CD14-positive monocyte (primary cell): ENCODE measurements around the gene MAB21L1. TPM values are rescaled to one million over a fixed set of nuclear protein-coding genes. Genes with fewer than 3 reads are reported as not detected.

Experiments
- DNase-seq, 3 donors: peaks; one replicate each; pipeline ENCODE4 v3.0.0-alpha.2; 2011 to 2022
- H2AFZ ChIP-seq: 2 replicates; pipeline ENCODE4 v1.6.0; 2012; ENCODE audit warnings: mild to moderate bottlenecking, low read depth, low read length, inconsistent platforms; ENCODE audit not compliant: insufficient read depth, poor library complexity, severe bottlenecking
- H3K27ac ChIP-seq, 2 donors: 1 replicate in 1 of 2; 2 replicates in 1 of 2; pipeline ENCODE4 v1.5.1; 2012 to 2013; ENCODE audit warnings: low read length in 2 of 2, control low read depth in 1 of 2, inconsistent platforms in 1 of 2, low read depth in 1 of 2, mild to moderate bottlenecking in 1 of 2
- H3K27me3 ChIP-seq, 2 donors: one replicate each; pipeline versions ENCODE4 v1.6.0 to v1.6.1; 2011 to 2013; ENCODE audit warnings: low read length in 2 of 2; ENCODE audit not compliant: control insufficient read depth in 2 of 2, insufficient read depth in 2 of 2
- H3K36me3 ChIP-seq, 2 donors: replicated peaks in 1 of 2; 1 replicate in 1 of 2; 2 replicates in 1 of 2; pipeline versions ENCODE4 v1.5.1 to v1.6.1; 2012 to 2013; ENCODE audit warnings: low read length in 2 of 2, control low read depth in 1 of 2, inconsistent platforms in 1 of 2, mild to moderate bottlenecking in 1 of 2; ENCODE audit not compliant: insufficient read depth in 2 of 2, control insufficient read depth in 1 of 2
- H3K4me1 ChIP-seq, 2 donors: 1 replicate in 1 of 2; 2 replicates in 1 of 2; pipeline versions ENCODE4 v1.5.1 to v1.6.1; 2012 to 2013; ENCODE audit warnings: low read length in 2 of 2, control low read depth in 1 of 2, inconsistent platforms in 1 of 2, mild to moderate bottlenecking in 1 of 2, moderate library complexity in 1 of 2; ENCODE audit not compliant: insufficient read depth in 2 of 2, control insufficient read depth in 1 of 2
- H3K4me2 ChIP-seq: replicated peaks from 2 replicates; pipeline ENCODE3; 2012; ENCODE audit warnings: low read length, moderate library complexity, mild to moderate bottlenecking; ENCODE audit not compliant: poor library complexity, severe bottlenecking; ENCODE audit errors: extremely low read depth
- H3K4me3 ChIP-seq, 3 experiments: fragments of 200-600 bp in 1 of 3; sonication (generic) in 1 of 3; replicated peaks in 1 of 3; 1 replicate in 2 of 3; 2 replicates in 1 of 3; pipeline ENCODE4 v1.5.1; 2011 to 2013; ENCODE audit warnings: low read length in 3 of 3, mild to moderate bottlenecking in 3 of 3, control low read depth in 2 of 3, low read depth in 2 of 3, inconsistent platforms in 1 of 3, moderate library complexity in 1 of 3
- H3K79me2 ChIP-seq: 2 replicates; pipeline ENCODE4 v1.6.0; 2012; ENCODE audit warnings: mild to moderate bottlenecking, control low read depth, inconsistent platforms, low read length, moderate library complexity; ENCODE audit not compliant: insufficient read depth
- H3K9ac ChIP-seq: 2 replicates; pipeline ENCODE4 v1.6.0; 2017; ENCODE audit warnings: low read length, mild to moderate bottlenecking; ENCODE audit not compliant: insufficient read depth, poor library complexity, severe bottlenecking
- H3K9me3 ChIP-seq, 2 donors: replicated peaks in 1 of 2; 1 replicate in 1 of 2; 2 replicates in 1 of 2; pipeline versions ENCODE4 v1.5.1 to v1.6.1; 2012 to 2013; ENCODE audit warnings: low read length in 2 of 2, control low read depth in 1 of 2; ENCODE audit not compliant: control insufficient read depth in 1 of 2, insufficient read depth in 1 of 2
- H4K20me1 ChIP-seq: 2 replicates; pipeline ENCODE4 v1.6.0; 2012; ENCODE audit warnings: mild to moderate bottlenecking, low read length, control low read depth, moderate library complexity; ENCODE audit not compliant: insufficient read depth
- H3K27ac Mint-ChIP-seq, 7 donors: one replicate each; pipeline ENCODE4 v1.8.0; 2020; ENCODE audit warnings: mild to moderate bottlenecking in 7 of 7, mixed read lengths in 7 of 7, moderate library complexity in 6 of 7, inconsistent platforms in 2 of 7
- H3K27me3 Mint-ChIP-seq, 3 donors: one replicate each; pipeline ENCODE4 v1.8.0; 2021 to 2022; ENCODE audit warnings: low read depth in 3 of 3, mild to moderate bottlenecking in 3 of 3, mixed read lengths in 3 of 3, moderate library complexity in 3 of 3, inconsistent platforms in 1 of 3
- H3K36me3 Mint-ChIP-seq, 2 donors: one replicate each; pipeline ENCODE4 v1.8.0; 2020; ENCODE audit warnings: mixed read lengths in 2 of 2, inconsistent platforms in 1 of 2, mild to moderate bottlenecking in 1 of 2
- H3K4me1 Mint-ChIP-seq: one replicate; pipeline ENCODE4 v1.8.0; 2020; ENCODE audit warnings: mild to moderate bottlenecking, mixed read lengths
- H3K4me3 Mint-ChIP-seq, 2 donors: one replicate each; pipeline ENCODE4 v1.8.0; 2020; ENCODE audit warnings: mild to moderate bottlenecking in 2 of 2, mixed read lengths in 2 of 2, moderate library complexity in 1 of 2
- H3K9me3 Mint-ChIP-seq, 7 donors: one replicate each; pipeline ENCODE4 v1.8.0; 2020 to 2022; ENCODE audit warnings: mixed read lengths in 7 of 7, mild to moderate bottlenecking in 6 of 7, moderate library complexity in 6 of 7, inconsistent platforms in 2 of 7
- WGBS: methylation state at CpG from one replicate; pipeline ENCODE4 v1.1.5; 2013; ENCODE audit warnings: missing lambda C conversion rate; ENCODE audit not compliant: insufficient coverage; 5-methylcytosine and 5-hydroxymethylcytosine counted together
- intact Hi-C, 2 donors: fragments of 100-400 bp; cut with micrococcal nuclease; formaldehyde crosslinking; loops; one replicate each; pipeline versions ENCODE4 v1.15.0 to v1.15.1; 2023
- polyA plus RNA-seq, 3 donors: library from polyadenylated mRNA; depleted of rRNA in 1 of 3; unstranded in 2 of 3; stranded (reverse) in 1 of 3; fragments of 300-500 nt in 2 of 3; fragments of >200 nt in 1 of 3; fragmentation: Illumina TruSeq in 2 of 3; gene quantifications; 1 replicate in 2 of 3; 2 replicates in 1 of 3; pipeline ENCODE4 v1.2.3, GENCODE V29; 2012 to 2021
- TF ChIP-seq, protein P1 (sequence below): fragments of 200-600 bp; IDR thresholded peaks from one replicate; pipeline ENCODE4 v1.8.0; 2022; ENCODE audit warnings: antibody characterized with exemption, mild to moderate bottlenecking

MAB21L1 gene
- polyA plus RNA-seq, 3 donors = not detected

DNA sequence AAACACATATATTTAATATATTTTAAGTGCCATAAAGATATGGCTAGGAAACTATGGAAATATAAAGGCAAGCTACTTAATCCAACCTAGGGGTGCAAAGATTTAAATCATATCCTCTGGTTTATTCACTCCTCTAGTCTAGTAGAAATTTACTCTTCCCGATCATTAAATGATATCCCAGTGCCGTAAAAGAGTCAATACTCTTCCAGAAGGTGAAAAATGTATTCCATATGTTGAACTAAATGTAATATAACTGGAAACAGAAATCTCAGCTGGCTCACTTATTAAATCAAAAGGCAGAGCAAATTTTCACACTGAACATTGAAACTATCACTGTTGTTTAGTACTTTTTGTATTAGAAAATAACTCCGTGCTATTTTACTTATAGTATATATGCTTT is 11.1 kb downstream of the MAB21L1 start:
- H3K4me1 ChIP-seq = no peaks in the 10 kb centered on the region
- no peak overlapping the region for H3K4me3 ChIP-seq
- H3K27ac Mint-ChIP-seq = no peak overlapping the region
- H3K4me3 Mint-ChIP-seq = no peak overlapping the region
- H3K79me2 ChIP-seq = no peaks in the 10 kb centered on the region
- intact Hi-C loops = no loop called here
- no peak overlapping the region for H2AFZ ChIP-seq
- peaks cover 16 to 24% (median 24%) of the 10 kb centered on the region in 3 donors for H3K27me3 Mint-ChIP-seq
- H3K9ac ChIP-seq = no peak overlapping the region
- no peaks in the 10 kb centered on the region for H3K36me3 ChIP-seq
- H3K4me2 ChIP-seq = no peak overlapping the region
- peaks cover 18 to 30% of the 10 kb centered on the region in 2 donors for H3K27me3 ChIP-seq
- H3K27ac ChIP-seq = no peak overlapping the region
- WGBS = no CpG with 5 or more reads among the region's 3 CpGs
- H3K4me1 Mint-ChIP-seq = peaks cover under 1% of the 10 kb centered on the region
- H3K36me3 Mint-ChIP-seq = no peaks in the 10 kb centered on the region
- peaks cover 0 to 4% (median 2%) of the 10 kb centered on the region in 7 donors for H3K9me3 Mint-ChIP-seq
- H3K9me3 ChIP-seq = peaks cover 0 to 5% of the 10 kb centered on the region in 2 donors
- no peak for DNase-seq
- TF ChIP-seq, protein P1, sequence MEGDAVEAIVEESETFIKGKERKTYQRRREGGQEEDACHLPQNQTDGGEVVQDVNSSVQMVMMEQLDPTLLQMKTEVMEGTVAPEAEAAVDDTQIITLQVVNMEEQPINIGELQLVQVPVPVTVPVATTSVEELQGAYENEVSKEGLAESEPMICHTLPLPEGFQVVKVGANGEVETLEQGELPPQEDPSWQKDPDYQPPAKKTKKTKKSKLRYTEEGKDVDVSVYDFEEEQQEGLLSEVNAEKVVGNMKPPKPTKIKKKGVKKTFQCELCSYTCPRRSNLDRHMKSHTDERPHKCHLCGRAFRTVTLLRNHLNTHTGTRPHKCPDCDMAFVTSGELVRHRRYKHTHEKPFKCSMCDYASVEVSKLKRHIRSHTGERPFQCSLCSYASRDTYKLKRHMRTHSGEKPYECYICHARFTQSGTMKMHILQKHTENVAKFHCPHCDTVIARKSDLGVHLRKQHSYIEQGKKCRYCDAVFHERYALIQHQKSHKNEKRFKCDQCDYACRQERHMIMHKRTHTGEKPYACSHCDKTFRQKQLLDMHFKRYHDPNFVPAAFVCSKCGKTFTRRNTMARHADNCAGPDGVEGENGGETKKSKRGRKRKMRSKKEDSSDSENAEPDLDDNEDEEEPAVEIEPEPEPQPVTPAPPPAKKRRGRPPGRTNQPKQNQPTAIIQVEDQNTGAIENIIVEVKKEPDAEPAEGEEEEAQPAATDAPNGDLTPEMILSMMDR = no peak
- no peaks in the 10 kb centered on the region for H4K20me1 ChIP-seq

DNA sequence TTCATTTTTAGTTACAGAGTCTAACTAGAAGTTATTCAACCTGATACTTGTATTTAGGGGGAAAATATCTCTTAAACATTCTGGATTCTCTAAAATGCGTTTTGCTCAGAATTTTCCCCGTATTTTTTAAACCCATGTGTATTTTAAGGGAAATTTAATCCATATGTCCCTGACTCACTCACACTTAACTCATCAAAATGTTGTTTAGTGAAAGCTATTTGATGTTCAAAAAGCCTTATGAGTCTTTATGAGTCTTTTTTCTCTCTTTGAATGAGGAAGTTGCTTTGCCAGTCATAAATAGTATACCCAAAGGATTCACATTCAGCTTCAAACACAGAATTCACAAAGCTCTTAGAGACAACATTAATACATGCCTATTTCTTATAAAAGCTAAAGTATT is 16.4 kb downstream of the MAB21L1 start:
- Histone ChIP-seq H3K79me2 (no peaks in the 10 kb centered on the region), H3K27ac (no peak overlapping the region), H3K4me3 (no peak overlapping the region), H3K9me3 (no peaks in the 10 kb centered on the region), H3K9ac (no peak overlapping the region), H3K4me2 (no peak overlapping the region), H3K4me1 (no peaks in the 10 kb centered on the region), H2AFZ (no peak overlapping the region), H3K36me3 (no peaks in the 10 kb centered on the region), H4K20me1 (no peaks in the 10 kb centered on the region), H3K27me3 (no peaks in the 10 kb centered on the region)
- Mint-ChIP-seq H3K27me3 (peaks cover 0 to 4% (median 0%) of the 10 kb centered on the region in 3 donors), H3K9me3 (peaks cover 0 to 7% (median 5%) of the 10 kb centered on the region in 7 donors), H3K4me3 (no peak overlapping the region), H3K27ac (no peak overlapping the region), H3K36me3 (no peaks in the 10 kb centered on the region), H3K4me1 (no peaks in the 10 kb centered on the region)
- no CpG with 5 or more reads among the region's 2 CpGs for WGBS
- intact Hi-C loops = no loop called here
- no peak for DNase-seq
- TF ChIP-seq, protein P1 = no peak
